Measurements from ENCODE around the gene THUMPD1. TPM values are rescaled to one million over a fixed set of nuclear protein-coding genes. Genes with fewer than 3 reads are reported as not detected.

The THUMPD1 gene
- total and polyA plus RNA-seq, 2 of the 8 experiments (the other 6 are each of a cell fraction or from before 2014, with no cell fraction given), result 31.6 to 49.4 TPM

DNA sequence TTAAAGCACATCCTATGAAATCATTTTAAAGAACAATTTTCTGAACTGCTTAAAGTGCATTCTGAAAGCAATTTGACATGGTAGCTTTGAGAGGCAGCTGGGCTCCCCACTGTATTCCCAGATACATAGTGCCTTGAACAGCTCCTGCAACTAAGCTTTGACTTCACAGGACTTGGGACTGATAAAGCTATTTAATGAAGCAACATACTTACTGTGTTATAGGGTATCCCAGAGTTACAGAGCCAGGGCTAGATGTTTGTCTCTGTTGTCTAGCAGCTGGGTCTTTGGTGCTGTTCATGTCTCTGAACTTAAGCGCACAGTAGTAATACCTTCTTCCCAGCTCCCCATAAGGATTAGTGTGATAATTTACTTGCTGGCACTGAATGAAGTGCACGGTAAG, 45.0 kb downstream of the THUMPD1 start:
- no peak overlapping the region for H4K8ac ChIP-seq (ENCODE audit: extremely low read depth, insufficient read depth, low read length)
- no peak overlapping the region for H2AK5ac ChIP-seq (ENCODE audit: low read depth, low read length)
- no peak overlapping the region for H2BK5ac ChIP-seq (ENCODE audit: low read depth, low read length)
- TF ChIP-seq KDM5A (IDR thresholded peaks at IDR 0.05; ENCODE audit: low read length), result no peak
- TF ChIP-seq EGR1 (IDR thresholded peaks at IDR 0.05; ENCODE audit: borderline replicate concordance, low read depth, low read length), result no peak
- no peak for TF ChIP-seq CTBP2 (IDR thresholded peaks at IDR 0.05; ENCODE audit: borderline replicate concordance, insufficient read depth, insufficient read length, low read length)
- TF ChIP-seq MAFK (IDR thresholded peaks at IDR 0.05; ENCODE audit: low read depth, low read length), result no peak
- no peak for TF ChIP-seq PHF8 (conservative IDR thresholded peaks at IDR 0.05; ENCODE audit: low read depth, low read length)
- TF ChIP-seq ASH2L (IDR thresholded peaks at IDR 0.05; ENCODE audit: low read length), result no peak
- TF ChIP-seq CHD1 (IDR thresholded peaks at IDR 0.05; ENCODE audit: low read depth, low read length), result no peak
- no peak for TF ChIP-seq SIN3A (conservative IDR thresholded peaks at IDR 0.05 in 1 of 2, IDR thresholded peaks at IDR 0.05 in 1 of 2; ENCODE audit: low read depth in 1 of 2, low read length in 2 of 2)
- TF ChIP-seq CBX5 (IDR thresholded peaks at IDR 0.05; ENCODE audit: low read depth, low read length), result no peak
- TF ChIP-seq SP4 (IDR thresholded peaks at IDR 0.05; ENCODE audit: low read length), result no peak
- TF ChIP-seq HDAC2 (IDR thresholded peaks at IDR 0.05; ENCODE audit: borderline replicate concordance in 1 of 2, low read depth in 2 of 2, low read length in 2 of 2), result no peak
- H3K18ac ChIP-seq (ENCODE audit: extremely low read depth, low read length), result no peak overlapping the region
- FAIRE-seq (no peak), DNase-seq (ENCODE audit: low read depth in 1 of 2, low spot score in 2 of 2) (no peak)
- no peak overlapping the region for H3K9ac ChIP-seq (replicated peaks in 1 of 4; ENCODE audit: extremely low read depth in 1 of 4, low read depth in 3 of 4, low read length in 3 of 4)
- no peaks in the 10 kb centered on the region for H4K20me1 ChIP-seq (replicated peaks in 1 of 2; ENCODE audit: control insufficient read depth in 1 of 2, insufficient read depth in 2 of 2, low read length in 2 of 2)
- H3K79me2 ChIP-seq (ENCODE audit: control insufficient read depth in 1 of 2, insufficient read depth in 2 of 2, low read length in 2 of 2), result no peaks in the 10 kb centered on the region
- no peak overlapping the region for H3K4ac ChIP-seq (replicated peaks; ENCODE audit: insufficient read length, low read depth, low read length)
- 100% methylated on average over 2 of the region's 2 CpGs; no CpG with 5 or more reads in 1 of the 2 experiments for whole genome bisulfite sequencing, 2 experiments (ENCODE audit: extremely low coverage in 1 of 2, insufficient coverage in 1 of 2, insufficient read length in 1 of 2, insufficient replicate concordance in 2 of 2, low coverage in 1 of 2, low lambda C conversion rate in 2 of 2, missing lambda C conversion rate in 1 of 2)
- H3K23ac ChIP-seq (ENCODE audit: insufficient read length), result no peak overlapping the region
- ChIA-PET POLR2A (ENCODE audit: partially characterized antibody) (no interaction called here), CTCF (ENCODE audit: partially characterized antibody) (interaction anchor here (0.9 to 2.2 kb wide), 4 partner anchors 12 to 82 kb away, joined by 3 to 8 read pairs (median 4); no protein-coding TSS in a partner anchor)
- H2BK20ac ChIP-seq (ENCODE audit: low read length), result no peak overlapping the region
- no peak overlapping the region for H2AFZ ChIP-seq (ENCODE audit: low read length)
- H3K23me2 ChIP-seq (ENCODE audit: low read depth, low read length), result no peaks in the 10 kb centered on the region; the same call in 1 of the 2 replicates
- H3K4me3 ChIP-seq (ENCODE audit: extremely low read depth in 1 of 4, insufficient read depth in 2 of 4, low read depth in 3 of 4, low read length in 4 of 4), result no peak overlapping the region
- H4K91ac ChIP-seq (replicated peaks; ENCODE audit: insufficient read length, low read length), result no peak overlapping the region
- H3K36me3 ChIP-seq (ENCODE audit: control insufficient read depth in 2 of 4, insufficient read depth in 4 of 4, low read length in 3 of 4), result no peaks in the 10 kb centered on the region
- H3K14ac ChIP-seq (ENCODE audit: insufficient read length), result no peak overlapping the region
- no peak overlapping the region for H2BK15ac ChIP-seq (ENCODE audit: low read length)
- H3K56ac ChIP-seq (replicated peaks; ENCODE audit: insufficient read length, low read depth, low read length), result no peak overlapping the region
- no peak overlapping the region for H2BK12ac ChIP-seq (ENCODE audit: low read depth, low read length)
- H3K27me3 ChIP-seq (replicated peaks in 1 of 4; ENCODE audit: control insufficient read depth in 3 of 4, extremely low read depth in 1 of 4, insufficient read depth in 3 of 4, low read length in 3 of 4), result no peaks in the 10 kb centered on the region
- H3K79me1 ChIP-seq (ENCODE audit: low read depth, low read length), result no peaks in the 10 kb centered on the region
- H3K27ac ChIP-seq (ENCODE audit: low read depth, low read length), result no peak overlapping the region
- H3K4me1 ChIP-seq (replicated peaks in 1 of 4; ENCODE audit: control insufficient read depth in 3 of 4, insufficient read depth in 4 of 4, low read length in 3 of 4), result no peaks in the 10 kb centered on the region
- H4K5ac ChIP-seq (ENCODE audit: insufficient read length, low read depth, low read length), result no peak overlapping the region
- no peak overlapping the region for H2BK120ac ChIP-seq (replicated peaks; ENCODE audit: low read depth, low read length)
- no peak overlapping the region for H3K4me2 ChIP-seq (ENCODE audit: insufficient read depth in 1 of 2, low read depth in 2 of 2, low read length in 2 of 2)
- H3K9me3 ChIP-seq (ENCODE audit: insufficient read depth in 2 of 2, low read depth in 1 of 2, low read length in 1 of 2), result no peaks in the 10 kb centered on the region
